MM.1S (cell line): ENCODE data around the gene IGFBP4.

ENCODE experiments used
- EZH2 ChIP-seq: fragments of 300-600 bp; sonication (generic); optimal IDR thresholded peaks from 2 replicates; pipeline ENCODE3; 2017; ENCODE audit warnings: low read depth, mild to moderate bottlenecking, antibody characterized with exemption, low read length, mixed read lengths
- EZH2phosphoT487 ChIP-seq: fragments of 300-600 bp; sonication (generic); IDR thresholded peaks from 2 replicates; pipeline ENCODE4 v1.6.1; 2018; ENCODE audit warnings: antibody characterized with exemption, low read length
- TF ChIP-seq, protein P1 (sequence below): fragments of 300-600 bp; sonication (generic); IDR thresholded peaks from 2 replicates; pipeline ENCODE4 v1.5.1; 2016; ENCODE audit warnings: antibody characterized with exemption, low read length, mixed read lengths

GRCh38 chr17:40410082-40410481 lies 33.2 kb upstream of the IGFBP4 start:
- TF ChIP-seq EZH2: no peak
- TF ChIP-seq, protein P1, sequence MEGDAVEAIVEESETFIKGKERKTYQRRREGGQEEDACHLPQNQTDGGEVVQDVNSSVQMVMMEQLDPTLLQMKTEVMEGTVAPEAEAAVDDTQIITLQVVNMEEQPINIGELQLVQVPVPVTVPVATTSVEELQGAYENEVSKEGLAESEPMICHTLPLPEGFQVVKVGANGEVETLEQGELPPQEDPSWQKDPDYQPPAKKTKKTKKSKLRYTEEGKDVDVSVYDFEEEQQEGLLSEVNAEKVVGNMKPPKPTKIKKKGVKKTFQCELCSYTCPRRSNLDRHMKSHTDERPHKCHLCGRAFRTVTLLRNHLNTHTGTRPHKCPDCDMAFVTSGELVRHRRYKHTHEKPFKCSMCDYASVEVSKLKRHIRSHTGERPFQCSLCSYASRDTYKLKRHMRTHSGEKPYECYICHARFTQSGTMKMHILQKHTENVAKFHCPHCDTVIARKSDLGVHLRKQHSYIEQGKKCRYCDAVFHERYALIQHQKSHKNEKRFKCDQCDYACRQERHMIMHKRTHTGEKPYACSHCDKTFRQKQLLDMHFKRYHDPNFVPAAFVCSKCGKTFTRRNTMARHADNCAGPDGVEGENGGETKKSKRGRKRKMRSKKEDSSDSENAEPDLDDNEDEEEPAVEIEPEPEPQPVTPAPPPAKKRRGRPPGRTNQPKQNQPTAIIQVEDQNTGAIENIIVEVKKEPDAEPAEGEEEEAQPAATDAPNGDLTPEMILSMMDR: no peak
- TF ChIP-seq EZH2phosphoT487: no peak
